ENCODE measurements around the gene SDC4. TPM values are rescaled to one million over a fixed set of nuclear protein-coding genes. Genes with fewer than 3 reads are reported as not detected.

SDC4 gene
- polyA plus RNA-seq, 1 of the 3 experiments (the other 2 are of a cell fraction), result 131 TPM

GRCh38 chr20:45311589-45312211, 36.5 kb downstream of the SDC4 start:
- H3K27ac ChIP-seq (ENCODE audit: low read depth in 2 of 2, low read length in 1 of 2), result no peak overlapping the region
- POLR2A ChIA-PET, result no interaction called here
- peak; percentile 75 for DNase-seq

GRCh38 chr20:45309075-45309474, 39.1 kb downstream of the SDC4 start:
- Histone ChIP-seq H3K4me2 (no peak overlapping the region), H3K4me1 (ENCODE audit: control insufficient read depth in 1 of 2, insufficient read depth in 2 of 2, low read depth in 1 of 2, low read length in 1 of 2) (peaks cover 0 to 2% of the 10 kb centered on the region in 2 experiments; a peak in 1 of 4 replicates), H3K9me3 (no peaks in the 10 kb centered on the region), H4K20me1 (ENCODE audit: insufficient read depth) (no peaks in the 10 kb centered on the region), H3K27ac (ENCODE audit: low read depth in 2 of 2, low read length in 1 of 2) (no peak overlapping the region), H3K4me3 (ENCODE audit: low read depth in 2 of 2, low read length in 1 of 2) (no peak overlapping the region), H3K79me2 (ENCODE audit: insufficient read depth) (no peaks in the 10 kb centered on the region), H3K9me2 (no peaks in the 10 kb centered on the region), H3K9ac (no peak overlapping the region), H2AFZ (ENCODE audit: low read depth) (no peak overlapping the region), H3F3A (replicated peaks; ENCODE audit: insufficient read depth) (no peaks in the 10 kb centered on the region), H3K36me3 (replicated peaks in 1 of 2; ENCODE audit: control insufficient read depth in 1 of 2, insufficient read depth in 2 of 2, low read length in 1 of 2) (no peaks in the 10 kb centered on the region), H3K27me3 (ENCODE audit: insufficient read depth) (no peaks in the 10 kb centered on the region; the same call in 1 of the 2 replicates)
- ChIA-PET CTCF (interaction anchor here (1.1 to 1.2 kb wide), 2 partner anchors 10 to 129 kb away, joined by 3 to 4 read pairs; no protein-coding TSS in a partner anchor), POLR2A (no interaction called here)
- 27% methylated on average over 2 of the region's 3 CpGs for WGBS (ENCODE audit: low lambda C conversion rate)
- DNase-seq, result no peak
- TF ChIP-seq SIN3A (IDR thresholded peaks at IDR 0.05; ENCODE audit: borderline replicate concordance, low read depth, low read length) (no peak), RAD21 (IDR thresholded peaks at IDR 0.05; ENCODE audit: low read length) (no peak), FOXM1 (IDR thresholded peaks at IDR 0.05; ENCODE audit: low read depth) (no peak), CHD2 (IDR thresholded peaks at IDR 0.05; ENCODE audit: low read length, partially characterized antibody) (no peak), USF1 (IDR thresholded peaks at IDR 0.05; ENCODE audit: borderline replicate concordance, low read depth) (no peak), ELF1 (IDR thresholded peaks at IDR 0.05) (no peak), GABPA (IDR thresholded peaks at IDR 0.05; ENCODE audit: low read depth) (no peak), POLR2AphosphoS5 (IDR thresholded peaks at IDR 0.05; ENCODE audit: low read depth, low read length) (no peak), RCOR1 (IDR thresholded peaks at IDR 0.05; ENCODE audit: low read length) (no peak), RXRA (IDR thresholded peaks at IDR 0.05; ENCODE audit: borderline replicate concordance, low read depth) (no peak), NFIC (IDR thresholded peaks at IDR 0.05; ENCODE audit: borderline replicate concordance) (no peak), SMC3 (IDR thresholded peaks at IDR 0.05; ENCODE audit: low read depth, low read length) (no peak)
- TF ChIP-seq, protein P1, sequence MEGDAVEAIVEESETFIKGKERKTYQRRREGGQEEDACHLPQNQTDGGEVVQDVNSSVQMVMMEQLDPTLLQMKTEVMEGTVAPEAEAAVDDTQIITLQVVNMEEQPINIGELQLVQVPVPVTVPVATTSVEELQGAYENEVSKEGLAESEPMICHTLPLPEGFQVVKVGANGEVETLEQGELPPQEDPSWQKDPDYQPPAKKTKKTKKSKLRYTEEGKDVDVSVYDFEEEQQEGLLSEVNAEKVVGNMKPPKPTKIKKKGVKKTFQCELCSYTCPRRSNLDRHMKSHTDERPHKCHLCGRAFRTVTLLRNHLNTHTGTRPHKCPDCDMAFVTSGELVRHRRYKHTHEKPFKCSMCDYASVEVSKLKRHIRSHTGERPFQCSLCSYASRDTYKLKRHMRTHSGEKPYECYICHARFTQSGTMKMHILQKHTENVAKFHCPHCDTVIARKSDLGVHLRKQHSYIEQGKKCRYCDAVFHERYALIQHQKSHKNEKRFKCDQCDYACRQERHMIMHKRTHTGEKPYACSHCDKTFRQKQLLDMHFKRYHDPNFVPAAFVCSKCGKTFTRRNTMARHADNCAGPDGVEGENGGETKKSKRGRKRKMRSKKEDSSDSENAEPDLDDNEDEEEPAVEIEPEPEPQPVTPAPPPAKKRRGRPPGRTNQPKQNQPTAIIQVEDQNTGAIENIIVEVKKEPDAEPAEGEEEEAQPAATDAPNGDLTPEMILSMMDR (IDR thresholded peaks at IDR 0.05), result no peak

More at GRCh38 chr20:45311589-45312211, 36.5 kb downstream of the SDC4 start:
- no peaks in the 10 kb centered on the region for H3K36me3 ChIP-seq (replicated peaks in 1 of 2; ENCODE audit: control insufficient read depth in 1 of 2, insufficient read depth in 2 of 2, low read length in 1 of 2)
- H3K9me3 ChIP-seq, result no peaks in the 10 kb centered on the region
- H3K4me3 ChIP-seq (ENCODE audit: low read depth in 2 of 2, low read length in 1 of 2), result no peak overlapping the region
- no peaks in the 10 kb centered on the region for H4K20me1 ChIP-seq (ENCODE audit: insufficient read depth)
- peak; percentile 37 for TF ChIP-seq RAD21 (IDR thresholded peaks at IDR 0.05; ENCODE audit: low read length)
- peak; percentile 43 for TF ChIP-seq SMC3 (IDR thresholded peaks at IDR 0.05; ENCODE audit: low read depth, low read length)
- no peak for TF ChIP-seq TAF1 (IDR thresholded peaks at IDR 0.05; ENCODE audit: borderline replicate concordance, low read depth, low read length)
- TF ChIP-seq, protein P1 (IDR thresholded peaks at IDR 0.05), result peak; percentile 48
- TF ChIP-seq, protein P2, sequence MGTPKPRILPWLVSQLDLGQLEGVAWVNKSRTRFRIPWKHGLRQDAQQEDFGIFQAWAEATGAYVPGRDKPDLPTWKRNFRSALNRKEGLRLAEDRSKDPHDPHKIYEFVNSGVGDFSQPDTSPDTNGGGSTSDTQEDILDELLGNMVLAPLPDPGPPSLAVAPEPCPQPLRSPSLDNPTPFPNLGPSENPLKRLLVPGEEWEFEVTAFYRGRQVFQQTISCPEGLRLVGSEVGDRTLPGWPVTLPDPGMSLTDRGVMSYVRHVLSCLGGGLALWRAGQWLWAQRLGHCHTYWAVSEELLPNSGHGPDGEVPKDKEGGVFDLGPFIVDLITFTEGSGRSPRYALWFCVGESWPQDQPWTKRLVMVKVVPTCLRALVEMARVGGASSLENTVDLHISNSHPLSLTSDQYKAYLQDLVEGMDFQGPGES (IDR thresholded peaks at IDR 0.05; ENCODE audit: low read depth, low read length), result no peak
- H3F3A ChIP-seq (replicated peaks; ENCODE audit: insufficient read depth), result no peaks in the 10 kb centered on the region
- 64% methylated on average over 24 of the region's 45 CpGs for WGBS (ENCODE audit: low lambda C conversion rate)
- no peaks in the 10 kb centered on the region for H3K4me1 ChIP-seq (ENCODE audit: control insufficient read depth in 1 of 2, insufficient read depth in 2 of 2, low read depth in 1 of 2, low read length in 1 of 2)
- H3K9me2 ChIP-seq, result no peaks in the 10 kb centered on the region
- H3K79me2 ChIP-seq (ENCODE audit: insufficient read depth), result no peaks in the 10 kb centered on the region
- no peak overlapping the region for H3K9ac ChIP-seq
- peaks cover 8% of the 10 kb centered on the region; the same call in 1 of the 2 replicates for H3K27me3 ChIP-seq (ENCODE audit: insufficient read depth)
- CTCF ChIA-PET, result interaction anchor here (0.6 to 4.3 kb wide), 16 partner anchors 8 to 463 kb away, joined by 3 to 14 read pairs (median 5); partner anchors contain the start of gene SYS1
- no peak overlapping the region for H3K4me2 ChIP-seq
- H2AFZ ChIP-seq (ENCODE audit: low read depth), result no peak overlapping the region
